Testis (tissue), 2 donors: ENCODE results near the gene CADPS2.

ENCODE experiments used
- POLR2A ChIP-seq: fragments of 450-650 bp; IDR thresholded peaks from one replicate; pipeline ENCODE4 v1.6.1; 2017; ENCODE audit warnings: antibody characterized with exemption, mild to moderate bottlenecking, moderate library complexity
- TF ChIP-seq, protein P1 (sequence below), 3 experiments: fragments of 450-650 bp in 2 of 3; fragments of 200-600 bp in 1 of 3; sonication (generic) in 1 of 3; IDR thresholded peaks; one replicate each; pipeline ENCODE4 v1.5.1; 2016 to 2019; ENCODE audit warnings: antibody characterized with exemption in 3 of 3, mild to moderate bottlenecking in 2 of 3, moderate library complexity in 1 of 3

DNA sequence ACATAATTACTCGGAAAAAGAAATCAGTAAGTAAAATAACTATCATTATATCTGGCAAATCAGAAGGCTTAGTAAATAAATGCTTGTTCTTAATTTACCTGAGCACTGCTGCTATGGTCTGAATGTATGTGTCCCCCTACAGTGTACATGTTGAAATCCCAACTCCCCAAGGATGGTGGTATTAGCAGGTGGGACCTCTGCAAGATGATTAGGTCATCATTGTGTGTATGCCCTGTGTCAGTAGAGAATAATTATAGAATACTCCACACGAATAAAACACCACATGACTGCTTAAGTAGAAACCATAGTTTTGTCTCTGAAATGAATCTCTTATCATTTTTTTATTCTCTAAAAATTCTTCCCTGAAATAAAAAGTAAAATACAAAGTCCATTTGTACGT is 289.0 kb downstream of the CADPS2 start:
- no peak for TF ChIP-seq POLR2A
- TF ChIP-seq, protein P1, sequence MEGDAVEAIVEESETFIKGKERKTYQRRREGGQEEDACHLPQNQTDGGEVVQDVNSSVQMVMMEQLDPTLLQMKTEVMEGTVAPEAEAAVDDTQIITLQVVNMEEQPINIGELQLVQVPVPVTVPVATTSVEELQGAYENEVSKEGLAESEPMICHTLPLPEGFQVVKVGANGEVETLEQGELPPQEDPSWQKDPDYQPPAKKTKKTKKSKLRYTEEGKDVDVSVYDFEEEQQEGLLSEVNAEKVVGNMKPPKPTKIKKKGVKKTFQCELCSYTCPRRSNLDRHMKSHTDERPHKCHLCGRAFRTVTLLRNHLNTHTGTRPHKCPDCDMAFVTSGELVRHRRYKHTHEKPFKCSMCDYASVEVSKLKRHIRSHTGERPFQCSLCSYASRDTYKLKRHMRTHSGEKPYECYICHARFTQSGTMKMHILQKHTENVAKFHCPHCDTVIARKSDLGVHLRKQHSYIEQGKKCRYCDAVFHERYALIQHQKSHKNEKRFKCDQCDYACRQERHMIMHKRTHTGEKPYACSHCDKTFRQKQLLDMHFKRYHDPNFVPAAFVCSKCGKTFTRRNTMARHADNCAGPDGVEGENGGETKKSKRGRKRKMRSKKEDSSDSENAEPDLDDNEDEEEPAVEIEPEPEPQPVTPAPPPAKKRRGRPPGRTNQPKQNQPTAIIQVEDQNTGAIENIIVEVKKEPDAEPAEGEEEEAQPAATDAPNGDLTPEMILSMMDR (IDR thresholded peaks at IDR 0.05) = no peak
